Jurkat, Clone E6-1 (cell line): ENCODE data around the gene ANKRD44.
A peak's percentile ranks its signal among the peaks of the same experiment; 100 is the strongest.

Source experiments
- DNase-seq: peaks from one replicate; pipeline ENCODE4 v3.0.0-alpha.2; 2011; ENCODE audit warnings: low read depth, low spot score
- H3K4me3 ChIP-seq: 2 replicates; pipeline ENCODE4 v1.5.1; 2011; ENCODE audit warnings: mild to moderate bottlenecking, low read length, control low read depth, moderate library complexity

ANKRD44 gene

DNA sequence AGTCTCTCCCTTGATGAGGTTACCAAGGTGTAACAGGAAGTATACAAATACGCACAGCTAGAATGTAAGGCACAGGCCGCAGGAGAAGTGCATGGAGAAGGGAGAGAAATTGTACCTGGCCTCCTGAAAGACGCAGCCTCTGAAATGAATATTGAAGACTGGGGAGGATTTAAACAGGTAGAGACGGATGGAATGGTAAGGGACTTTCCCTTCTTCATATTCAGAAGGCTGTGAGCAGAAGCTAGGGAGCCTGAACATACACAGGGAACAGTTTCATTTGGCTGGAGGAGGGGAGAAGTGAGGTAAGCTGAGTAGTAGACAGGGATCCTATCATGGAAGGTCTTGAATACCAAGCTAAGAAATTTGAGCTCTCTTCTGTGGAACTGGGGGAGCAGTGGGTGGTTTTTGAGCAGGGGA is 112.7 kb downstream of the ANKRD44 start:
- no peak for DNase-seq
- H3K4me3 ChIP-seq, result no peak overlapping the region

- H3K4me3 ChIP-seq, result no peak overlapping the region
- no peak for DNase-seq
Observed at GRCh38 chr2:197196541-197197180, 113.9 kb downstream of the ANKRD44 start.

- H3K4me3 ChIP-seq, result no peak overlapping the region
- no peak for DNase-seq
Observed at GRCh38 chr2:197195518-197195917, 115.1 kb downstream of the ANKRD44 start.

DNA sequence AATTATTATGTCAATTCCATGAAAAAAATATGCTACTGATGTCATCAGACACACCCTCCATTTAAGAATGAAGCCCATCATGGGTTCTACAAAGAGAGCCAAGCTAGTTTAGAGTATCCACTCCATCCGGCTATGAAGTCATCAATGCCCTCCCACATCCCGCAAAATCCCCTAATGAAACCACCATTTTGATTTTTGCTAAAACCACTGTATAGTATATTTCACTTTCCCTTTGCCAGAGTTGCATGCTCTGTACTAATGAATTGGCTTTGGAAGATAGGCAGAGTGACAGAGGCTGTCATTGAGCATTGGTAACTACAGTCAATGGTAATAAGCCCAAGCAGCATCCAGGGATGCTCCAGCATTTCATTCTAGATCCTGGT is 118.6 kb downstream of the ANKRD44 start:
- no peak overlapping the region for H3K4me3 ChIP-seq
- no peak for DNase-seq

GRCh38 chr2:197191177-197191939 is 119.2 kb downstream of the ANKRD44 start:
- no peak overlapping the region for H3K4me3 ChIP-seq
- peak; percentile 62 for DNase-seq

DNA sequence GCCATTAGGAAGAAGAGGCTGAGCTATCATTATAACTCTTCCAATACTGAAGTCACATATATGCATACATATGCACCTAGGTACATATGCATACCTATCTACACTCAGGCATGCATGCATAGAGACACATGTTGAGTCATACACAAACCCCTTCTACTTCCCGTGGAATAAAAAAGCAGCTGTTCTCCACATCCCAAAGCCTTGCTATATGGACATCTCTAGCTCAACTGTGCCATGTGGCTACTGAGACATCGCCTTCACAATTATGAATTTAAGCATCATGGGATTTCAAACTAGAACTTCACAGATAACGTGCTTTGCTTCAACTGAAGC is 120.5 kb downstream of the ANKRD44 start:
- DNase-seq, result no peak
- no peak overlapping the region for H3K4me3 ChIP-seq

GRCh38 chr2:197189426-197190099 is 121.0 kb downstream of the ANKRD44 start:
- DNase-seq, result no peak
- no peak overlapping the region for H3K4me3 ChIP-seq

- H3K4me3 ChIP-seq, result no peak overlapping the region
- DNase-seq, result no peak
Observed at GRCh38 chr2:197185676-197186075, 124.9 kb downstream of the ANKRD44 start.

DNA sequence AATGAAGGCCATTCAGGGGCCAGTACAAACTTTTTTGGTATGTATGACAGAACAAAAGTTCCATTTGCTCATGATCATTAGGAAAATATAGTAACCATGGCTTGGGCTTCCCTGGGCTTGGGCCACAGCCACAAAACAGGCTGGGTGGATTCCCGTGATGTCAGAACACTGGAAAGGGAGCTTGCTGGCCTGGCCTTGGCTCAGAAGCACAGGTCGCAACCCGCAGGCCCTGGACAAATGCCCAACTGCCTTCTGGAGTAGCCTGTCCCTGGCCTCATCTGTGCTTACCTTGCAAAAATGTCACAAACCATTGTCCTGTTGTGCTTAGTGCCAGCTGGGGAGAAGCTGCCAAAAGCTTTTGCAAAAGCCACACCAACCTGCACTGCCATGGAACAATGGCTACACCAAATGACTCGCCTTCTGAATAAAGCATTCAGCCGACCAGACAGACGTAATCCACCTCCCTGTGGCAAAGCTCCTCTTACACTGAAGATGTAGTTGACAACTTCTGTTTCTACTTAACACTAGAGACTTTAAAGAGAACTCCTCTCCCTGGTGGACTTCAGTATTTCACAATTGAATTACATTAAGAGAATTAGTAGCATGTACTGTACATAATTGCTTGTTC is 125.5 kb downstream of the ANKRD44 start:
- DNase-seq, result no peak
- no peak overlapping the region for H3K4me3 ChIP-seq

DNA sequence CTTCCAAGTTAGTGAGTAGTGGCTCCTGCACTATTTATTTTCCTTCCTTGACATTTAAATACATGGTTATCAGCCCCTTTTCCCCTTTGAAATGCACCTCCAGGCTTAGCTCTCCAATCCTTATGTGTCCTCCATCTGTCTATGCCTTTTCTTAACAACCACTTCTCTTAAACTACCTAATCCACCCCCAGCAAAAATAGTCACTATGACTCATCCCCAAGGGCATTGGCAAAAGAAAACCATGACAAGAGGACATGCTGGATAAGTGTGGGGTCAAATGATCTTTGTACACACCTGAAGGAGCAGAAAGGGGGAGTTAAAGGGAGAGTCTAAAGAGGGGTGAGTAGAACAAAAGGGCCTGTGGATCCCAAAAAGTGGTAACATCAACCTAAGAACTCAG is 127.2 kb downstream of the ANKRD44 start:
- no peak for DNase-seq
- no peak overlapping the region for H3K4me3 ChIP-seq

GRCh38 chr2:197182668-197183067 is 127.9 kb downstream of the ANKRD44 start:
- H3K4me3 ChIP-seq, result no peak overlapping the region
- DNase-seq, result no peak

DNA sequence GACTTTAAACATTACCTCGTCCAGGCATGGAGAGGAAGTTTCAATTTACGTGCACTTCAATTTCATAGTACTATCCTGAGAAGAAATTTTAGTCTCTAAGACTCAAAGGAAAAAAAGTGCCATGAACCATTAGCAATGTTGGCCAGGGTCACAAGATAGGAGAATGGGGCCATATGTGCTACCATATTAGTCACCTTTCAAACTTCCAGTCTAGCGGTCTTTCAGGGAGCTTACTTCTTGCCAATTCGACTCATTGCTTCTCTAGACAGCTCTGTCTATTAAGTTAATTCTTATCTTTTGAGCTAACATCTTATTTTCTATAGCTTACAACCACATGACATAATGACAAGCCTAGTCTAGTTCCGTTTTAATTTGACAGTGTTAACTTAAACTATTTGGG is 129.1 kb downstream of the ANKRD44 start:
- no peak for DNase-seq
- H3K4me3 ChIP-seq, result no peak overlapping the region

DNA sequence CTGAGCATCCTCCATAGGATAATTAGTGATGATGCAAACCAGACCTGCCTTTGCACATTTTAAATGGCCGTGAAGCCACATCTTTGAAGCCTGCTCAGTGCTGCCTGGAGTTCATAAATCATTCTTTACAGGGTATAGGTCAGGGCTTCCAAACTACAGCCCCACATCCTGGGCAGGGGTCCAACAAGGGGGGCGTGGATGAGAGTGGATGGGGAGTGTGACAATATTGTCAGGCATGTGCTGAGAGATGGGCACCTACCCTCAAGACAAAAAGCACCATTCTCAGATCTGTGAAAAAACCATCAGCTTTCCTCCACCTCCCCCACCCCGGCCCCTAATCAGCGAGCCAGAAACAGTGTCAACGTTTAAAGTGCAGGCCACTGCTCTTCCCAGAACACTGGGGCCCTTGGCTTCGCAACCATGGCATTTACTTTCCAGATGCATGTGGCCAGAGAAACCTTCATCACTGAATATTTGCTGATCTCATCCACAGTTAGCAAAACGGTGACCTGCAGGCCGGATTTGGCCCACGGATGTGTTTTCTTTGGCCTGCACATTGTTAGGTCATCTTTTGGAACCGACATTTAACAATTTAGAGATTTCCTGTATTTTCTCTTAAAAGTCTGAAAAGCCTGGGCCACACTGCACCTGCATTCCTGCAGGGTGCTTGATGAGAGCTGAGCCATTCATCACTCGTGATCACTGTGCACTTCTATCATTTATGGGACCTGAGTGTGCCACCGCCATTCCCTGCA is 130.7 kb downstream of the ANKRD44 start:
- DNase-seq, result no peak
- H3K4me3 ChIP-seq, result no peak overlapping the region

DNA sequence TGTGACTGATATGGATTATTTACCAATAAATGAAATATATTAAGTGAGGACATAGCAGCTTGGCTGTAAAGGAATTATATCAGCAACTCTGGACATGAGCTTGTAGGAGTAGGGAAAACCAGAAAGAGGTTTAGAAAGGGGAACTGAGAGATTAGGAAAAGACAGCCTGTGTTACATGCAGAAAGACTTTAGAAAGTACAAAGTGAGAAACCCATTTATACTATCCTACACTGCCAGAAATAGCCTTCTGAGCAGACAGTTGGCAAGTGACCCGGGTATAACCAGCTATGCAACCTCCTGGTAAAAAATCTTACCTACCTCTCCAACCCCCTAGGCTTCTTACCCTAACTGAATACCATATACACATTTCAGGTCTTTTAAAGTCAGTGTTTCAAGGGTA is 134.1 kb downstream of the ANKRD44 start:
- no peak for DNase-seq

DNA sequence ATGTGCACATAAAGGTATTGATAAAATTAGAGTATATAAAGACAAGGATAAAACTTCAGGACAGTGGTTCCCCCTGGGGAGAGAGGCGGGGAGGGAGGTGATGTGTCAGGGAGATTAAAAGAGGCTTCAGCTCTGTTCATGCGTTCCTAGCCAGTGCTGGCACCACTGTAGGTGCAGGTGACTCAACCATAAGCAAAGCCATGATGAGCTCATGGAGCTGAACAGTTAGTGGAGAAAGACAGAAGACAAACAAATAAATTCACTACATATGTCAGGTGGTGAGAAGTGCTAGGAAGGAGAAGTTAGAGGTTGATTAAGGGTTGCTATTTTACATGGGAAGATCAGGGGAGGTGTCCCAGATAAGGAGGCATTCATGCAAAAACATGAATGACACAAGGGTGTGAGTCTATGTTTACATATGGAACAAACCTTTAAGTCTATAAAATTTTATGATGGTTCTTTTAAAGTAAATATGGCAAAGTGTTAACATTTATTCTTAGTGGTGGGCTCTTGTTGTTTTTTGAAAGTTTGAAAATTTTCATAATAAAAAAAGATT is 136.0 kb downstream of the ANKRD44 start:
- no peak for DNase-seq
- H3K4me3 ChIP-seq, result no peak overlapping the region

More for the DNA sequence above, 134.1 kb downstream of the ANKRD44 start:
- no peak overlapping the region for H3K4me3 ChIP-seq

GRCh38 chr2:197171582-197171981 is 139.0 kb downstream of the ANKRD44 start:
- H3K4me3 ChIP-seq, result no peak overlapping the region
- DNase-seq, result no peak

DNA sequence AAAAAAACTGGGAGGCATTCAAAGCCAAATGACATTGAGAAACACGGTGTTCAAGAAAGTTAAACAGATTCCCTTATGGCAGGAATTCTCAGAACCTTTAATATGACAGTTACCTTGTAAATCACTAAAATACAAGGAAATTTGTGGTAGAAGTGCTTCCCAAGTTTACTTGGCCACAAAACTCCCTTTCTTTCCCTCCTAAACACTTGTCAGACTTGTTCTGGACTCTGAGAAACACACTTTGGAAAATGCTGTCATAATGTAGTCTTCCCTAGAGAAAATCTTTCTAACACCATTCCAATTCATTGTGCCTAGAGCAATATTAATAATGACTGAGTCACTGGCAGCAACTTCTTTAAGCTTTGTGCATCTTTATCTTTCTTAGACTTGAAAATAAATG is 140.4 kb downstream of the ANKRD44 start:
- no peak for DNase-seq
- no peak overlapping the region for H3K4me3 ChIP-seq

GRCh38 chr2:197168705-197169104 is 141.9 kb downstream of the ANKRD44 start:
- peak; percentile 74 for DNase-seq
- H3K4me3 ChIP-seq, result no peak overlapping the region
